Caco-2 (cell line): ENCODE data around the gene CCDC88A. TPM values are rescaled to one million over a fixed set of nuclear protein-coding genes. Genes with fewer than 3 reads are reported as not detected.

Experiments used
- BruUV-seq: library from RNA; stranded (reverse); fragments of 400-500 nt; replicated peaks from 2 replicates; lab custom pipeline; 2021; lab: Mats Ljungman, UMichigan
- CTCF ChIA-PET: fragments of 300-600 bp; sonication (Branson Sonifier 250); formaldehyde crosslinking; loops from one replicate; lab custom pipeline; 2022; ENCODE audit warnings: antibody characterized with exemption; lab: Charles Lee
- POLR2A ChIA-PET: fragments of 300-600 bp; sonication (Branson Sonifier 250); formaldehyde crosslinking; loops from one replicate; lab custom pipeline; 2022; ENCODE audit warnings: antibody characterized with exemption; lab: Charles Lee
- DNase-seq, 2 experiments: peaks; one replicate each; pipeline versions ENCODE4 v3.0.0 to v3.0.0-alpha.2; 2020 to 2022
- H3K27me3 ChIP-seq: replicated peaks from 2 replicates; pipeline ENCODE4 v1.6.0; 2011; ENCODE audit warnings: low read length; ENCODE audit not compliant: control insufficient read depth, insufficient read depth
- H3K36me3 ChIP-seq: 2 replicates; pipeline ENCODE4 v1.5.1; 2011; ENCODE audit warnings: low read length; ENCODE audit not compliant: control insufficient read depth, insufficient read depth
- H3K4me1 ChIP-seq: fragments of 250-450 bp; sonication (Bioruptor Pico); 2 replicates; pipeline ENCODE4 v1.5.1; 2020; ENCODE audit warnings: mild to moderate bottlenecking
- H3K4me3 ChIP-seq: 2 replicates; pipeline ENCODE4 v1.5.1; 2011; ENCODE audit warnings: low read depth, mild to moderate bottlenecking, control low read depth, low read length
- H3K9me3 ChIP-seq: fragments of 250-450 bp; sonication (Bioruptor Pico); 2 replicates; pipeline ENCODE4 v1.5.1; 2020; ENCODE audit warnings: mild to moderate bottlenecking, moderate library complexity
- H3K27ac Mint-ChIP-seq: one replicate; pipeline ENCODE4 v1.8.0; 2022; ENCODE audit warnings: mixed read lengths; ENCODE audit not compliant: unreplicated experiment
- H3K27me3 Mint-ChIP-seq: one replicate; pipeline ENCODE4 v1.8.0; 2022; ENCODE audit warnings: mixed read lengths; ENCODE audit not compliant: insufficient read depth, unreplicated experiment
- H3K36me3 Mint-ChIP-seq: one replicate; pipeline ENCODE4 v1.8.0; 2022; ENCODE audit warnings: mild to moderate bottlenecking, mixed read lengths; ENCODE audit not compliant: insufficient read depth, unreplicated experiment
- H3K4me1 Mint-ChIP-seq: one replicate; pipeline ENCODE4 v1.8.0; 2022; ENCODE audit warnings: low read depth, mixed read lengths; ENCODE audit not compliant: unreplicated experiment
- H3K4me3 Mint-ChIP-seq: one replicate; pipeline ENCODE4 v1.8.0; 2022; ENCODE audit warnings: mild to moderate bottlenecking, moderate library complexity, mixed read lengths; ENCODE audit not compliant: unreplicated experiment
- H3K9me3 Mint-ChIP-seq: one replicate; pipeline ENCODE4 v1.8.0; 2022; ENCODE audit warnings: mixed read lengths; ENCODE audit not compliant: unreplicated experiment
- CTCF ChIP-seq, 2 experiments: fragments of 200-600 bp in 1 of 2; IDR thresholded peaks; 1 replicate in 1 of 2; 2 replicates in 1 of 2; pipeline versions ENCODE4 v1.5.1 to v1.8.0; 2011 to 2022; ENCODE audit warnings: antibody characterized with exemption in 1 of 2, control low read depth in 1 of 2, inconsistent platforms in 1 of 2, low read depth in 1 of 2, low read length in 1 of 2, mild to moderate bottlenecking in 1 of 2, moderate library complexity in 1 of 2; ENCODE audit not compliant: insufficient read depth in 1 of 2, severe bottlenecking in 1 of 2, unreplicated experiment in 1 of 2
- intact Hi-C: fragments of 100-400 bp; cut with micrococcal nuclease; formaldehyde crosslinking; loops from one replicate; pipeline ENCODE4 v1.10.0; 2022; ENCODE audit not compliant: unreplicated experiment
- total RNA-seq: library from RNA; stranded (reverse); gene quantifications from 2 replicates; pipeline ENCODE4 v1.2.3, GENCODE V29; 2022

Gene CCDC88A
- total RNA-seq, 1 experiment from 2014 or later, result 7.7 TPM

DNA sequence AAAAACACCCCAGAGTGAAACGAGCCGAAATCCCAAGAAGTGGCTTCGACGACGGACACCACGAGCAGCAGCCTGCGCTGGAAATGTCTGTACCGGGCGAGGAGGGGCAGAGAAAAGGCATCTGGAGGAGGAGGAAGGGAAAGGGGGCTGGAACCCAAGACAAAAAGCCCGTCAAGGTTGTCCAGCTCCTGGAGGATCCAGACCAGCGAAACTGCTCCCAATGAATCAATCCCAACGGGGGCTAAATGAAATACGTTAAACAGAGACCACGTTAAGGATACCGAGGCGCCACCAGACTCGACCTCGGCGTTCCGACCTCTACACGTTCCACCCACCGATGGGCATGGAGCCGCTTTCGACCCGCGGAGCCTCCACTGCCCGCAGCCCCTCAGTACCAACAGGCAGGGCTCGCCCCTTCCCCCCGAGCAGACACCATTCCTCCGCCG lies 400 bp downstream of the CCDC88A start:
- H3K4me3 Mint-ChIP-seq, result peak overlapping the region; percentile 93
- intact Hi-C loops, result loop anchor here (5.0 kb wide), 1 partner anchor 137 kb away; no protein-coding TSS in a partner anchor
- H3K36me3 Mint-ChIP-seq, result no peaks in the 10 kb centered on the region
- H3K27ac Mint-ChIP-seq, result no peak overlapping the region
- H3K27me3 Mint-ChIP-seq, result peaks cover 11% of the 10 kb centered on the region
- BruUV-seq, result TSS peak; percentile 42
- Histone ChIP-seq H3K4me3 (peak overlapping the region; percentile 74), H3K36me3 (no peaks in the 10 kb centered on the region), H3K27me3 (no peaks in the 10 kb centered on the region), H3K9me3 (no peaks in the 10 kb centered on the region), H3K4me1 (no peaks in the 10 kb centered on the region; the same call in 1 of the 2 replicates)
- ChIA-PET CTCF (no interaction called here), POLR2A (no interaction called here)
- no peaks in the 10 kb centered on the region for H3K9me3 Mint-ChIP-seq
- peaks cover 13% of the 10 kb centered on the region for H3K4me1 Mint-ChIP-seq
- DNase-seq, result peak; percentile 24 to 43
- no peak for TF ChIP-seq CTCF (IDR thresholded peaks at IDR 0.05; ENCODE audit: insufficient read depth in 1 of 2, low read depth in 1 of 2, low read length in 1 of 2, severe bottlenecking in 1 of 2, unreplicated experiment in 1 of 2)

DNA sequence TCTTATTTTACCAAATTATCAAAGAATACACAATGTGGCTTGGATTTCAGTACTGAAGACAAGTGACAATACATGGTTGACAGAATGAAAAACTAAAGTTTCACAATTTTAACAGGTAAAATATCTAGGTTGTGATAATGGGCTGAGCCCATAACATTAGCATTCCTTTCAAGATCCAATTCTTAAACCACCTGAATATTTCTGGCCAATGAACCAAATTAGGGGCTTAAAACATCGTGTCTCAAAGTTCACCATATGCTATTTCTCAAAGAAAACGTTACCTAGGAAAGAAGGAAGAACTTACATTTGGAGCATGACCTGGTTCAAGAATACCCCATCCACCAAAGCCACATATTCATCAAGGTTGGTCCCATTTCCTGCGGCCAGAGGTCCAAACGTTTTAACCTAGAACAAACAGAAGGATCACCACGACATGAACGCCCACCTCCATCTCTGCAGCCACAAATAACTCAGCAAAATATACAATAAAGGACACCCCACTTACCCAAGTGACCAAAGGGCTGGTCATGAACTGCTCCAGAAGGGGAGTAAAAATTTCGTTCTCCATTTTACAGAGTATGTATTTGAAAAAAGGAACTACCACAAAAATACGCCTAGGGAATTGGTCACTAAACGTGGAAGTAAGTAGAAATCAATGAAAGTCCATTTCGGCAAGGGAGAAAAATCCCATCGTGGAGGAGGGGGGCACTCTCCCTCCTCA lies 984 bp downstream of the CCDC88A start:
- Histone ChIP-seq H3K4me3 (peak overlapping the region; percentile 74), H3K36me3 (no peaks in the 10 kb centered on the region), H3K9me3 (no peaks in the 10 kb centered on the region), H3K4me1 (no peaks in the 10 kb centered on the region; the same call in 1 of the 2 replicates), H3K27me3 (no peaks in the 10 kb centered on the region)
- BruUV-seq, result no TSS peak
- no peaks in the 10 kb centered on the region for H3K9me3 Mint-ChIP-seq
- ChIA-PET POLR2A (no interaction called here), CTCF (no interaction called here)
- no peak for DNase-seq
- no peaks in the 10 kb centered on the region for H3K36me3 Mint-ChIP-seq
- H3K27ac Mint-ChIP-seq, result no peak overlapping the region
- peaks cover 11% of the 10 kb centered on the region for H3K27me3 Mint-ChIP-seq
- intact Hi-C loops, result loop anchor here (5.0 kb wide), 1 partner anchor 136 kb away; no protein-coding TSS in a partner anchor
- H3K4me1 Mint-ChIP-seq, result peaks cover 13% of the 10 kb centered on the region
- peak overlapping the region; percentile 93 for H3K4me3 Mint-ChIP-seq
- TF ChIP-seq CTCF (IDR thresholded peaks at IDR 0.05; ENCODE audit: insufficient read depth in 1 of 2, low read depth in 1 of 2, low read length in 1 of 2, severe bottlenecking in 1 of 2, unreplicated experiment in 1 of 2), result no peak

- POLR2A ChIA-PET, result no interaction called here
Observed at GRCh38 chr2:55418072-55418471, 1.6 kb downstream of the CCDC88A start.

More at GRCh38 chr2:55418072-55418471, 1.6 kb downstream of the CCDC88A start:
- Histone ChIP-seq H3K4me3 (no peak overlapping the region), H3K9me3 (no peaks in the 10 kb centered on the region), H3K4me1 (no peaks in the 10 kb centered on the region; the same call in 1 of the 2 replicates), H3K27me3 (no peaks in the 10 kb centered on the region), H3K36me3 (no peaks in the 10 kb centered on the region)
- Mint-ChIP-seq H3K36me3 (no peaks in the 10 kb centered on the region), H3K27ac (no peak overlapping the region), H3K4me1 (peaks cover 8% of the 10 kb centered on the region), H3K9me3 (no peaks in the 10 kb centered on the region), H3K4me3 (no peak overlapping the region), H3K27me3 (peaks cover 9% of the 10 kb centered on the region)
- no peak for DNase-seq
- intact Hi-C loops, result loop anchor here (5.0 kb wide), 1 partner anchor 136 kb away; no protein-coding TSS in a partner anchor
- BruUV-seq, result no TSS peak
- CTCF ChIA-PET, result no interaction called here
- no peak for TF ChIP-seq CTCF (IDR thresholded peaks at IDR 0.05; ENCODE audit: insufficient read depth in 1 of 2, low read depth in 1 of 2, low read length in 1 of 2, severe bottlenecking in 1 of 2, unreplicated experiment in 1 of 2)
